HCT116 (cell line): ENCODE measurements around the gene LPAR3. TPM values are rescaled to one million over a fixed set of nuclear protein-coding genes. Genes with fewer than 3 reads are reported as not detected.

ENCODE experiments used
- ATAC-seq: fragments of 200-7000 bp; cut with Tn5 transposase; 2 replicates; pipeline ENCODE4 v1.9.1; 2020; ENCODE audit warnings: mild to moderate bottlenecking, moderate library complexity
- BruUV-seq: library from RNA; stranded (reverse); fragments of 400-500 nt; replicated peaks from 2 replicates; lab custom pipeline; 2021; lab: Mats Ljungman, UMichigan
- CTCF ChIA-PET: fragments of 300-600 bp; sonication (Branson Sonifier 250); formaldehyde crosslinking; loops from one replicate; lab custom pipeline; 2021; ENCODE audit warnings: antibody characterized with exemption; lab: Charles Lee
- POLR2A ChIA-PET: fragments of 300-600, 350-600 bp; sonication (Branson Sonifier 250); formaldehyde crosslinking; loops from one replicate; lab custom pipeline; 2021; ENCODE audit warnings: antibody characterized with exemption; lab: Charles Lee
- RAD21 ChIA-PET, 2 experiments: fragments of 300-600 bp; sonication (Branson Sonifier 250); formaldehyde crosslinking; loops; one replicate each; lab custom pipeline; 2023; ENCODE audit warnings: low total read pairs in 2 of 2; ENCODE audit not compliant: uncharacterized antibody in 2 of 2, unreplicated experiment in 2 of 2, low non-redundant PET in 1 of 2; lab: Charles Lee
- DNase-seq: peaks from one replicate; pipeline ENCODE4 v3.0.0-alpha.2; 2010; ENCODE audit warnings: low read depth, low spot score
- H2AFZ ChIP-seq: fragments of 200-600 bp; shearing (Covaris generic), sonication (generic); 2 replicates; pipeline ENCODE4 v1.6.1; 2017; ENCODE audit warnings: low read depth, mixed run types, mixed read lengths, antibody characterized with exemption, low read length; ENCODE audit not compliant: poor library complexity, severe bottlenecking
- H3K27ac ChIP-seq: 2 replicates; pipeline ENCODE4 v1.5.1; 2012; ENCODE audit warnings: low read depth, low read length
- H3K27me3 ChIP-seq: fragments of 200-600 bp; sonication (generic); 2 replicates; pipeline ENCODE4 v1.6.1; 2016; ENCODE audit warnings: mixed run types, low read length, mixed read lengths; ENCODE audit not compliant: insufficient read depth
- H3K36me3 ChIP-seq, 2 experiments: fragments of 200-500 bp in 1 of 2; fragments of 200-600 bp in 1 of 2; sonication (Bioruptor generic) in 1 of 2; sonication (generic) in 1 of 2; 2 replicates each; pipeline versions ENCODE4 v1.5.1 to v1.6.1; 2014 to 2016; ENCODE audit warnings: low read length in 2 of 2, inconsistent platforms in 1 of 2, mixed read lengths in 1 of 2, mixed run types in 1 of 2; ENCODE audit not compliant: insufficient read depth in 2 of 2, control insufficient read depth in 1 of 2
- H3K4me1 ChIP-seq, 2 experiments: fragments of 200-600 bp in 1 of 2; sonication (generic) in 1 of 2; 2 replicates each; pipeline versions ENCODE4 v1.5.1 to v1.6.1; 2012 to 2017; ENCODE audit warnings: low read length in 2 of 2, inconsistent platforms in 1 of 2, mild to moderate bottlenecking in 1 of 2, mixed read lengths in 1 of 2, mixed run types in 1 of 2, moderate library complexity in 1 of 2; ENCODE audit not compliant: insufficient read depth in 2 of 2, control insufficient read depth in 1 of 2
- H3K4me2 ChIP-seq: fragments of 200-600 bp; sonication (generic); 2 replicates; pipeline ENCODE4 v1.6.1; 2017; ENCODE audit warnings: mixed run types, low read length, mixed read lengths
- H3K4me3 ChIP-seq, 2 experiments: fragments of 200-600 bp in 1 of 2; sonication (generic) in 1 of 2; replicated peaks in 1 of 2; 2 replicates each; pipeline ENCODE4 v1.5.1; 2011 to 2016; ENCODE audit warnings: low read length in 2 of 2, control low read depth in 1 of 2, low read depth in 1 of 2, mild to moderate bottlenecking in 1 of 2, mixed read lengths in 1 of 2, mixed run types in 1 of 2
- H3K79me2 ChIP-seq: fragments of 200-600 bp; sonication (generic); 2 replicates; pipeline ENCODE4 v1.6.1; 2017; ENCODE audit warnings: mild to moderate bottlenecking, mixed run types, low read length, moderate library complexity, mixed read lengths; ENCODE audit not compliant: insufficient read depth
- H3K9ac ChIP-seq: fragments of 200-600 bp; sonication (generic); 2 replicates; pipeline ENCODE4 v1.6.1; 2016; ENCODE audit warnings: low read length, mixed read lengths
- H3K9me2 ChIP-seq: fragments of 200-600 bp; sonication (generic), shearing (Covaris generic); 2 replicates; pipeline ENCODE4 v1.6.1; 2017; ENCODE audit warnings: mixed run types, mild to moderate bottlenecking, moderate library complexity; ENCODE audit not compliant: insufficient read depth
- H3K9me3 ChIP-seq, 2 experiments: fragments of 200-500 bp in 1 of 2; fragments of 200-600 bp in 1 of 2; sonication (Bioruptor generic) in 1 of 2; sonication (generic) in 1 of 2; 2 replicates each; pipeline ENCODE4 v1.6.1; 2014 to 2017; ENCODE audit warnings: low read length in 2 of 2, mixed read lengths in 2 of 2, inconsistent platforms in 1 of 2, low read depth in 1 of 2, mild to moderate bottlenecking in 1 of 2, mixed run types in 1 of 2, moderate library complexity in 1 of 2; ENCODE audit not compliant: control insufficient read depth in 1 of 2, insufficient read depth in 1 of 2
- H4K20me1 ChIP-seq: fragments of 200-600 bp; sonication (generic), shearing (Covaris generic); 2 replicates; pipeline ENCODE4 v1.6.1; 2017; ENCODE audit warnings: mixed run types, mild to moderate bottlenecking, moderate library complexity; ENCODE audit not compliant: insufficient read depth
- CEBPB ChIP-seq: IDR thresholded peaks from 2 replicates; pipeline ENCODE4 v1.6.1; 2012; ENCODE audit warnings: low read depth
- ELF1 ChIP-seq: IDR thresholded peaks from 2 replicates; pipeline ENCODE4 v1.6.1; 2012; ENCODE audit warnings: low read depth, borderline replicate concordance
- EZH2phosphoT487 ChIP-seq: fragments of 200-600 bp; IDR thresholded peaks from 2 replicates; pipeline ENCODE4 v1.6.1; 2018; ENCODE audit warnings: antibody characterized with exemption, borderline replicate concordance
- FOSL1 ChIP-seq: IDR thresholded peaks from 2 replicates; pipeline ENCODE4 v1.6.1; 2012; ENCODE audit warnings: low read depth
- POLR2AphosphoS5 ChIP-seq: IDR thresholded peaks from 2 replicates; pipeline ENCODE4 v1.6.1; 2011; ENCODE audit warnings: mild to moderate bottlenecking, low read depth, low read length, moderate library complexity
- REST ChIP-seq: IDR thresholded peaks from 2 replicates; pipeline ENCODE4 v1.6.1; 2012; ENCODE audit warnings: low read depth
- intact Hi-C: fragments of 100-400 bp; cut with micrococcal nuclease; formaldehyde crosslinking; loops from 2 replicates; pipeline ENCODE4 v1.10.0; 2022
- total RNA-seq: library from RNA; stranded (reverse); gene quantifications from one replicate; pipeline ENCODE4 v1.2.1, GENCODE V29; 2021; ENCODE audit not compliant: unreplicated experiment

Gene LPAR3
- total RNA-seq, 1 experiment from 2014 or later, result 27.2 TPM

GRCh38 chr1:84919461-84919970 lies 26.5 kb upstream of the LPAR3 start:
- ATAC-seq, result no peak
- Histone ChIP-seq H3K9me3 (no peaks in the 10 kb centered on the region), H3K4me1 (no peaks in the 10 kb centered on the region), H4K20me1 (no peaks in the 10 kb centered on the region), H2AFZ (no peak overlapping the region)
- CTCF ChIA-PET, result no interaction called here
- intact Hi-C loops, result no loop called here
- TF ChIP-seq ELF1, result no peak
- TF ChIP-seq CEBPB, result no peak
- TF ChIP-seq, all 23 proteins: peak for 0
- no peak overlapping the region for H3K4me3 ChIP-seq
- DNase-seq, result no peak
- H3K27ac ChIP-seq, result no peak overlapping the region
- no peaks in the 10 kb centered on the region for H3K36me3 ChIP-seq
- H3K9ac ChIP-seq, result no peak overlapping the region
- H3K79me2 ChIP-seq, result no peaks in the 10 kb centered on the region
- RAD21 ChIA-PET, result no interaction called here
- no TSS peak for BruUV-seq
- no peaks in the 10 kb centered on the region for H3K27me3 ChIP-seq
- POLR2A ChIA-PET, result no interaction called here
- H3K9me2 ChIP-seq, result no peaks in the 10 kb centered on the region
- no peak overlapping the region for H3K4me2 ChIP-seq

DNA sequence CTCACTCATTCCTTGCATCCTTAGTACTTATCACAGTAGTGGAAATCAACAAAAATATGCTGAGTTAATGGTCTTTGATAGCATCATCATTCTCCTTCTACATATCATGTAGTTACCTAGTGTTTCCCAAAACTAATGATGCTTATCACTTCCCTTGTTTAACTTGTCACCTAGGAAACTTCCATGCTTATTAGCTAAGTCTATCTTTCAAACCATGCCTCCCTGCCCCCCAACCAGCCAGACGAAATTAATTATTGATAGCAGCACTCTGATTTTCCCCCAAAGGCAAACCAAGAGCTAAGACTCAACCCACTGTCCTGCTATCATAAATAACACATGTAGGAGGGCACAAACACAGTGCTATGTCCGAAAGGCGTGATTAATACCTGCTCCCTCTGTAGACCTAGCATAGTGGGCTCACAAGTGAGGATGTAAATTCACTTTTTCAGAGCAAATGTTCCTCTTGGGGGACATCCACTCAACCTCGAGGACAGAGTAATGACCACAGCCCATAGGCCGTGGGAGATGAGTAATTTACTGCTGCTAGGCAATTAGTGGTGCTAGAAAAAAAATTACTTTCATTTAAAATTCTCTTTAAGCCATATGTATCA lies 25.8 kb upstream of the LPAR3 start:
- no TSS peak for BruUV-seq
- Histone ChIP-seq H3K4me3 (no peak overlapping the region), H3K4me1 (no peaks in the 10 kb centered on the region), H2AFZ (no peak overlapping the region), H3K79me2 (no peaks in the 10 kb centered on the region), H3K9me2 (no peaks in the 10 kb centered on the region), H3K36me3 (no peaks in the 10 kb centered on the region), H3K27ac (no peak overlapping the region), H3K9me3 (no peaks in the 10 kb centered on the region), H3K27me3 (no peaks in the 10 kb centered on the region), H3K4me2 (no peak overlapping the region), H4K20me1 (no peaks in the 10 kb centered on the region), H3K9ac (no peak overlapping the region)
- ChIA-PET RAD21 (no interaction called here), POLR2A (no interaction called here), CTCF (no interaction called here)
- DNase-seq (no peak), ATAC-seq (no peak)
- intact Hi-C loops, result no loop called here
- TF ChIP-seq FOSL1, result no peak
- no peak for TF ChIP-seq ELF1
- no peak for TF ChIP-seq POLR2AphosphoS5
- TF ChIP-seq EZH2phosphoT487, result no peak
- no peak for TF ChIP-seq REST
